DND-41 (cell line): ENCODE measurements around the gene STAM2.
"Not testable (repeated sequence)": the region's sequence is repeated elsewhere in the genome, so short reads cannot be mapped to it uniquely, and the experiment has no call there.

Source experiments
- CTCF ChIP-seq: IDR thresholded peaks from 2 replicates; pipeline ENCODE4 v1.5.1; 2012; ENCODE audit warnings: borderline replicate concordance, low read length, moderate library complexity, mild to moderate bottlenecking; ENCODE audit not compliant: poor library complexity, severe bottlenecking; ENCODE audit errors: extremely low read depth
- EZH2 ChIP-seq: IDR thresholded peaks from 3 replicates; pipeline ENCODE4 v1.6.1; 2012; ENCODE audit warnings: borderline replicate concordance, low read depth, mild to moderate bottlenecking, moderate library complexity, low read length, inconsistent platforms; ENCODE audit not compliant: severe bottlenecking

GRCh38 chr2:152172201-152172785 is 3.3 kb downstream of the STAM2 start:
- not testable (repeated sequence) for TF ChIP-seq CTCF, EZH2
